GM15510 (cell line): ENCODE measurements around the gene THSD7B.

Experiments used
- POLR2A ChIP-seq: IDR thresholded peaks from 3 replicates; pipeline ENCODE4 v1.6.1; 2011; ENCODE audit warnings: borderline replicate concordance; ENCODE audit not compliant: insufficient read length; ENCODE audit errors: extremely low read depth

THSD7B gene

DNA sequence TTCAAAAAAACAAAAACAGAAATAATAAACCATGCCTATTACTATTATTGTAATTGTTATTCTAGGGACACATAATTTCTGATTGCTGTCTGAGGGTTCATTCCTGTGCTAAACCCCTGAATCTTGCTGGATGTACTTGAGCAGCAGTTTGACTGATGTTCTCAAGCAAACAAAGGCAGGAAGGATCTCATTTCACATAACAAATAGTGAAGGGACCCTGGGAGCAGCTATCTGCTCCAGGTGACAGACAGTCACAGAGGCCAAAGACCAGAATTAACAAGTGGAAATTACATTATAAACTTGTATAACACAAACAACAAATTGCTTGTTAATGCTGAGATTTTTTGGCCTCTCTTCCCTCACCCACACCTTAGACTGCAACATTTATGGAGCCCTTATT lies 284.2 kb downstream of the THSD7B start:
- TF ChIP-seq POLR2A: no peak

DNA sequence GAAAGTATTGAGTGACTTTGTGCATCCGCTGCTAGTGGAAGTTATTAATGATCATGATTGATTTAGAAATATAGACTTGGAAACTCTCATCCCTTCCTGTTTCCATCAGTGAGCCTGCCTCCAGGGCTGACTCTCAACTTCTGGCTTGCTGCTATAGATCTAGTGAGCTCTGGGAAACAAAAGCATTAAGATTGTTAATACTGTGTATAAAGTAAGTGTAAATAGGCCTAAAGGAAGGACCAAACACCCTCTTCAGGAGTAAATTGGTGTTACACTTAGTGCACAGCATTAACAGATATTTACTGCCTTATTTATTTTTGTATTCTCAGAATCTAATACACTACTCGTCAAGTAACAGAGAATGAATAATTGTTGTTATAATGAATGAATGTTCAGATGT lies 285.6 kb downstream of the THSD7B start:
- TF ChIP-seq POLR2A: no peak

DNA sequence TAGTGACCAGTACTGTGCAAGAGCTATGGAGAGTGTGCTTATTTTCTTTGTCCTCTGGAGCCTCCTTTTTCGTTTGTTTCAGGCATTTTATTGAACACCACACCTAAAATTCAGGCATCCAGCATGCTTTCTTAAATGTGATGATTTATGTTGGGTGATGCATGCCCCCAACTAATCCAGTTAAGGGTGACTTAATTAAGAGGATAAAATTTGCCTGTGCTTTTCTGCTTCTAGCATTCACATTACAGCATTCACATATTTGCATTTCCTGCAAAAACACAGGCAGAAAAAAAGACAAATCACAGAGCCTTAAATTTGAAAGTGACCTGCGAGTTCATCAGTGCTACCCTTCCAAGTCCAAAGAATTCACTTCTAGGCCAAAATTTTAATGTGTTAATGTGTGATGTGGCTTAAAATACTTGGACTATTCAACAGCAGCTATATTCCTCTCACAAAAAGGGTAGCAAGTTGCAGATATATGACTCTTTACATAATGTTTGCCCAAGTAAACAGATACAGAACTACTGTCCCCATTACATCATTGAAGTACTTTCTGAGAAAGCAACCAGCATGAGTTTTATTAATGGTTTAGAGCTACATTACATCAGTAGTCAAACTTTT lies 286.5 kb downstream of the THSD7B start:
- TF ChIP-seq POLR2A: no peak

DNA sequence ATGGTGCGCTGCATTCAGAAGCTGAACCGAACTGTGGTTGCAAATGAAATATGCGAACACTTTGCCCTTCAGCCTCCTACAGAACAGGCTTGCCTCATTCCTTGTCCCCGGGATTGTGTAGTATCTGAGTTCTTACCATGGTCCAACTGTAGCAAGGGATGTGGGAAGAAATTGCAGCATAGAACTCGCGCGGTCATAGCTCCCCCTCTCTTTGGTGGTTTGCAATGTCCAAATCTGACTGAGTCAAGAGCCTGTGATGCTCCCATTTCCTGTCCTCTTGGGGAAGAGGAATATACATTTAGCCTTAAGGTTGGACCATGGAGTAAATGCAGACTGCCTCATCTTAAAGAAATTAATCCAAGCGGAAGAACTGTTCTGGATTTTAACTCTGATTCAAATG lies 291.4 kb downstream of the THSD7B start:
- no peak for TF ChIP-seq POLR2A

DNA sequence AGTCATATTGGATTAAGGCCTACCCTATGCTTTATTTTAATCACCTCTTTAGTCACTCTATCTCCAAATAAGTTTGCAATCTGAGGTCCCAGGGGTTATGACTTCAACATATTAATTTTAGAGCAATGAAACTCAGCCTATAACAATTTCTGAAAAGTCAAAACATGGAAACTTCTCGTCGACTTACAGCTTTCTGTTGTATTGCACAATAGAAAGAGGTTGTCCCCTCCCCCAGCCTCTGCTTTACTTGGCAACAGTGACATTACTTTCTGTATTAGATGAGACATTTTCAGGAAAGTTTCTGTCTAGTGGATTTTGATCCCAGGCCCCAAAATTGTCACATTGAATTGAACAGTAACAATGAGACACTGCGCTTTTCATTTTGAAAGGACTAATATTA lies 326.4 kb downstream of the THSD7B start:
- TF ChIP-seq POLR2A: no peak

DNA sequence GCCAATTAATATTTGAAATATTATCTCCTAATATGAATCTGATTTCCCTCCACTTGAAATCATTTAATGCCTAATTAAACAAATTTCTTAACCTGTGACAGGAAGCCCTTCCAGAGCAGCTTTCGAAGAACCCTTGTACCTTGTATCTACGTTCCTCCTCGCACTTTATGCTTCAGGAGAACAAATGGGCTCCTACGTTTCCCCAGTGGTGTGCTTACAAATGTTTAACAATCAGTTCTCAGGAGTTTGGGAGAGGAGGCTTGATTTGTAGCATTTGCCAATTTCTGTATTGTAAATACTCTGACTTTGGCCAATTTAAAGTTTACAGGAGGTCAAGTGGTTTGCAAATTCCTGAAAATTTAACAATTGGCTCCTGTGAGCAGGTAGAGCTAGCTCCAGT lies 327.8 kb downstream of the THSD7B start:
- no peak for TF ChIP-seq POLR2A

DNA sequence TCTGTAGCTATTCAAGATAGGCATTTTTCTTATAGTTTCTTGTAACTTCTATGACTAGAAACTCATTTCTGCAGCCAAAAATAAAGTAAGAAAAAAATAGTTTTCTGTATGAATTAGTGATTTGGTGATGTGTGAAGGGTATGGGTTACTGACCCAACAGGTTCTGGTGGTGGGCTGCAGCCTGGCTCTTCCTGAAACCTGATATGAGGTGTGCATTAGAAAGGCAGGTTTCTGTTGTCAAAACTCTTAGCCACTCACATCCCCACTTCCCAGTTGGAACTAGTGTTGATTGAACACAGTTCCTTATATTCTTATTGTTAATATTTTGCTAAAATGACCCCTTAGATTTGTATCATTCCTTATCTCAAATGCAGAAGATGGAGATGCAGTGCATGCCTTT lies 330.8 kb downstream of the THSD7B start:
- no peak for TF ChIP-seq POLR2A

DNA sequence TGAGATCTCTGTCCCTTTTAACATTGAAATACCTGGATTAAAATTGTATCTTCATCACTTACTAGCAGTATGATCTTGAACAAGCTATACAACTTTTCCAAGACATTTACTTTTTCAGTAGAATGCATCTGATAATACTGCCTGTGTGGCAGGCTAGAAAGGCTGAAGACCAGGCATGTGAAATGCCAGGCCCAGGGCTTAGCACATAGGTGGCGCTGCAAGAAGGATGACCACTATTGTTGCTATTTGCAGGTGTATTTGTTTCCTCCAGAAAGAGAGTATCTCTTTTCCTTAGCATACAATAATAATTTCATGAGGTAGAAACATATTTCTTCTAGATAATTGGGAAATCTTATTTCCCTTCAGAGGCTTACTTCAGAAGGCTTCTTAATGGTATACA lies 331.3 kb downstream of the THSD7B start:
- no peak for TF ChIP-seq POLR2A

DNA sequence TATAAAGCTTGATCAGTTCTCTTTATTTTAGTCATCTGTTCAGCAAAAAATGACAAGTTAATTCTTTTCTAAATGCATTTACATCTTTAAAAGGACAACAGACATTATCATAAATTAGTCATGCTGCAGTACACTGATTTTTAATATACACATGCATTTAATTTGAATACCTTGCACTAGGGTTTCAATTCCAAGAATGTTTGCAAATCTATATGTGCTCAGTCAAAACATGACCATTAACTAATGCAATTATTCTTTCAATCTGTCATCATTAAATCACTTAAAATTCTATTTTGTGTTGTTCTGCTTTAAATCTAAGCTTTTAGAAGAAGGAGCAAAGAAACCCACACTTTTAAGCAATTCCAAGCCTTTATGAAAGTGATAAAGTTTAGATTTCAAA lies 342.6 kb downstream of the THSD7B start:
- no peak for TF ChIP-seq POLR2A

DNA sequence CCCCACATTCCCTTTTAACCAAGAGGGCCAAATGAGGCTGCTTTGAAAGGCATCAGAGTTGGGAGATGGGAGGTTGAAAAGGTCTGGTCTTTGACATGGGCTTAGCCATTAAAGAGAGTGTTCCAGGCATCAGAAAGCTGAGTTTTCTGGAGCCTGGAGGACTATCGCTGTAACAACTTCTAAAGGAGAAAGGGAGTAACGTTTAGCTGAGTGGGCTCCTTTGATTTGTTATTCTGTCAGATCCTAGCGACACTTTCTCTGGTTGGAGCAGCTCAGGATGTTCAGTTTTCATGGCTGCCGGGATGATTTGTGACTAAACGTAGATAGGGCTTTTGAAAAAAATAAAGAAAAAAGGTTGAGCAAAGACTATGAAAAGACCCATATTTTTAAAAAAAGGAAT lies 346.6 kb downstream of the THSD7B start:
- no peak for TF ChIP-seq POLR2A

DNA sequence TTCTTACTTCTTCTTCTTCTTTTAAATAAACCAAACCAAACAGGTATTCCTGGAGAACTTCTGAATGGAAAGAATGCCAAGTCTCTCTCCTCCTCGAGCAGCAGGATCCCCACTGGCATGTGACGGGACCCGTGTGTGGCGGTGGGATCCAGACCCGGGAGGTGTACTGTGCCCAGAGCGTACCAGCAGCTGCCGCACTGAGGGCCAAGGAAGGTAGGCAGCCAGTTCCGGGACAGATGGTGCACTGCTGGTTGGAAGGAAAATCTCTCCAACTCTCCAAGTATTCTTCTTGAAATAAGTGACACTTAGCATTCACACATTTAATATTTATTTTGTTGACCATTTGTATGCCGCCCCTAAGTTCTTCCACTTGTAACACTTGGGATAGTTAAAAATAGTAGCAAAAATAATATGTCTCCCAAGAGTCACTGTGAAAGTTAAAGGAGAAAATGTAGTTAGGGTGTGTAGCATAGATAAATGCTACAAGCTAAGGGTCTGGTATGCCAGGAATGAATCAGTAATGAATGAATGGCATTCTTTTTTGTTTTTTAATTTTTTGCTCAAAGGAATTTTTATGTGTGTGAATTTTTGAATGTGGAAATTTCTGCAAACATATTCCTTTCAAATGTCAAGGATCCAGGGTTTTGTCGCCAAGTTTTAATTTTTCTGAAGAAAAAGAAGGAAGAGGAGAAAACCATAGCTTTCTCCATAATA lies 349.9 kb downstream of the THSD7B start:
- no peak for TF ChIP-seq POLR2A

DNA sequence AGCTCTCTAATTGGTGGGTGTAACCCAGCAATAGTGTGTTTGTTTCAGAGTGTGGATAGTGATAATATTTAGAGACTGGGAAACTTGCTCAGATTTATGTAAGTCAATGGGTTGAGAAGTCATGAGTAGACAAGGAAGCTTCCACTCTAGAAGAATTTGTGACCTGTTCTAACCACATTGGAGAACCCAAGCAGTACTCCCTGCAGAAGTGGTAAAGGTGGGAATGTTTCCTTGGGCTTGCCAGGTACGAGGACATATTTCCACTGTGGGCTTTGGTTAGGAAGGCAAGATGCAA lies 350.4 kb downstream of the THSD7B start:
- no peak for TF ChIP-seq POLR2A

DNA sequence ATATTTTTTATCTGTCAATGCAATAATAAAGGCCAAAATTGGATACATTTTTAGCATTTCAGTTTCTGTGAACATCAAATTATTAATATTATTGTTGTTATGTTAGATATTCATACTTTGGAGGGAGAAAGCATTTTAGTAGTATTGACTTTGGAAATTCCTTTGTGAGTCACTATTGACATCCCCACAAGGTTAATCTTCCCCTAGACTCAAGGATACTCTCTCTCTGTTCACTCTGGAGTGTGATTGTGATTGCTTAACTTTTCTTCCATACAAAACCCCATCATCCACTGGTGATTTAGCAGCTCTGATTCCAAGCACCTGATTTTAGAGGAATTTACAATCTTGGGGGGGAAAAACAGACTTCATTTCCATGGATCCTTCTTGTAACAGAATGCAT lies 352.0 kb downstream of the THSD7B start:
- TF ChIP-seq POLR2A: no peak

DNA sequence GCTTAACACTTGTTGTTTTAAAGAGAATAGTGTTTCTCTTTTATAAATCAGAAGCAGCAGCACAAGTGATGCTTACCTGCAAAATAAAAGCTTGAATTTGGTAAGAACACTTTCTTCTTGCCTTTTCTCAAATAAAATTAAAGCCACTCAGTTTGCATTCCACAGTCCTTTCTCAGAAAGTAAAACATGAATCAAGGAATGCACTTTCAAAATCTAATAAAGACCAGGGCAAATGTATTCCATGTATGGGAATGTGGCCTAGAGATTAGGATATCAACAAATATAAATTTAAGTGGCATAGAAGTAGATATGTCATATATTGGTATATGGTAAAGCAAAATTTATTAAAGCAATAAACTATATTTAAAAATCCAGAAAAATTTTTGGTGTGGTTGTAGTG lies 352.8 kb downstream of the THSD7B start:
- no peak for TF ChIP-seq POLR2A

DNA sequence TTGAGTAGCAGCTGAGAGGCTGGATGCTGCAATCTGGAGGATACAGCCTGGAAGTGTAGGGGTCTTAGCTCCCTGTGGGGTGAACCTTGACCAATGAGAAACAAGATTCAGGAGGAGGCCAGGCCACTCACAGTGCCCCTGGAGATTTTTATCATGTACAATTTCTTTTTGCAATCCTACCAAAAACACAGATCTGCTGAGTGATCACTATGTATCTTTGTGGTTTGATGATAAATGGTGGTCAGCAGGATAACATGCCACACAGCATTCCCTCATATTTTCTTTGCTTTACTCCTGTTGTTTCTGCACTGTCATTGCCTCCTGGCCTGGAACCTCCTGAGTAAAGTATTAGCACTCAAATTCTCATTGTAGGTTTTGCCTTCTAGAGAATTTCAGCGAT lies 357.9 kb downstream of the THSD7B start:
- no peak for TF ChIP-seq POLR2A

DNA sequence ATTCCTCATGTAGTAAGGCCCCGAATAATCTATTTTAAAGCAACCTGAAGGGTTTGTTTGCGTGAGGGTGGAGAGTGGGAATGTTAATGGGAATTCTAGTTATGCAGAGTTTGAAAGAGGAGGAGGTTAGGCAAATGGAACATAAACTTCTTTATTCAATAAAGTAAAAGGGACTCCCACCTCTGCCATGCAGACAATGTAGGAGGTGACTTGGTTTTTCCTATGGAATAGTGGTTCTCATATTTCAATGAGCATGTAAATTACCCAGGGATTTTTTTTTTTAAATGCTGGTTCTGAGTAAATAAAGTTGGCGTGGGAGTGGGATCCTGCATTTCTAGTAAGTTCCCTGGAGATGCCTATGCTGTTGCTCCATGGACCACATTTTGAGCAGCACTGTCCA lies 367.9 kb downstream of the THSD7B start:
- TF ChIP-seq POLR2A: no peak

DNA sequence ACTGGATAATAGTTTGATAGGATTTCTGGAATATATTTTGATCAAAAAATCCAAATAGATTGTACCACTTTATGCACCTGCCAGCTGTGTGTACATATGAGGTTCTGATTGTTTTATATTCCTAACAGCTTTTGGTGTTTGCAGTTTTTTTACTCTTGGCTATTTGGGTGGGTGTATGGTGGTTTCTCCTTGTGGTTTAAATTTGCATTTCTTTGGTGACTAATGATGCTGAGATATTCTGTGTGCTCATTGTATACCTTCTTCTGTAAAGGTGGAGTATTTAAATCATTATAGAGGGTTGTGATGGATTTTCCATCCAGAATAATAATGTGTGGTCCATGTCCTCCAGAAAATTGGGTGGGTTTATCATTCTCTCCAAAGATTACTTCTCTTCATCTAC lies 372.9 kb downstream of the THSD7B start:
- no peak for TF ChIP-seq POLR2A

DNA sequence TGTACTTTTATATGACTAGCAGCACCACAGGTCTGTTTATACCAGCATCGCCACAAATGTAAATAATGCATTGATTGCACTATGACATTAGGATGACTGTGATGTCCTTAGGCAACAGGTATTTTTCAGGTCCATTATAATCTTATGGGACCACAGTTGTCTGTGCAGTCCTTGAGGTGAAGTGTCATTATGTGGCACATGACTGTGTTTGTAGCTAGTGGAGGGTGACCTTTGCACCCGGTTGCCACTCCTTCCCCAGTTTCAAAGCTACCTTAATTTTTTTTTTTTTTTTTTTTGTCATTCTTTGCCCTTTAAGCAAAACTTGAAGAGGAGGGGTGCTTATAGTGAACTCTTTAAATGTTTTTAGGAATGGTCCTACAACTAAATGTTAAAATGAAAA lies 386.4 kb downstream of the THSD7B start:
- TF ChIP-seq POLR2A: no peak

DNA sequence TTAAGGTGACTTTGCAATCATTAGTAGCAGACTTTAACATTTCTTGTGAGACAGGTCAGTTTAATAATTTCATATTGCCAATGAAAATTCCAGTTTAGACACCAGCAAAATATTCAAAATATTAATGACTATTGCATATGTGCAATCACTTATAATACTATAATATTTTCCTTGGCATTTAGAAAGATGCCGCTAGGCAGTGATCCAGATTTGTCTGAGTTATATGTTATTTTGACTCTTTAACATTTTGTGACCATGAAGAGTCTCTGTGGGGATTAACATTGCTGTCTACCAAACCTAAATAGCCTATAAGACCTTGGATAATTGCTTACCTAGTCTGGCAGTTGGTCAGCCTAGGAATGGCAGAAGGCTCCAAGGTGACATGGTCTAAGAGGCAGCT lies 389.6 kb downstream of the THSD7B start:
- TF ChIP-seq POLR2A: no peak
